ENCODE data around the gene ITIH5.

Gene ITIH5

GRCh38 chr10:7534480-7534852 lies 132.3 kb downstream of the ITIH5 start:
- no peak for DNase-seq
- peaks cover 0 to 21% (median 8%) of the 10 kb centered on the region in 5 experiments for H3K27me3 ChIP-seq (replicated peaks in 2 of 5; ENCODE audit: control insufficient read depth in 4 of 5, insufficient read depth in 5 of 5, low read length in 4 of 5)
- H3K4me1 ChIP-seq (ENCODE audit: control extremely low read depth in 1 of 4, control insufficient read depth in 4 of 4, insufficient read depth in 4 of 4, low read length in 3 of 4): no peaks in the 10 kb centered on the region
- CTCF ChIA-PET: interaction anchor here (1.0 to 5.6 kb wide), 2 partner anchors 10 to 25 kb away, joined by 3 to 30 read pairs; no protein-coding TSS in a partner anchor
- WGBS (ENCODE audit: insufficient coverage): 83% methylated on average over 3 of the region's 5 CpGs
- H3K27ac ChIP-seq (ENCODE audit: insufficient read depth in 1 of 2, low read depth in 1 of 2, low read length in 2 of 2, poor library complexity in 1 of 2, severe bottlenecking in 2 of 2): no peak overlapping the region
- POLR2A ChIA-PET: no interaction called here
- H3K36me3 ChIP-seq (ENCODE audit: control insufficient read depth in 4 of 4, insufficient read depth in 4 of 4, low read length in 3 of 4): no peaks in the 10 kb centered on the region
- peaks cover 0 to 9% (median 5%) of the 10 kb centered on the region in 5 experiments for H3K9me3 ChIP-seq (ENCODE audit: control extremely low read depth in 1 of 5, control insufficient read depth in 4 of 5, insufficient read depth in 2 of 5, low read depth in 1 of 5, low read length in 4 of 5)
- no peak overlapping the region for H3K4me3 ChIP-seq (ENCODE audit: control insufficient read depth in 1 of 7, extremely low read depth in 1 of 7, insufficient read depth in 4 of 7, low read depth in 2 of 7, low read length in 6 of 7)

GRCh38 chr10:7533657-7534479 lies 132.9 kb downstream of the ITIH5 start:
- ChIA-PET CTCF (interaction anchor here (1.0 to 5.6 kb wide), 2 partner anchors 10 to 25 kb away, joined by 3 to 30 read pairs; no protein-coding TSS in a partner anchor), POLR2A (interaction anchor here (0.7 kb wide), 1 partner anchor 45 kb away, joined by 3 read pairs; no protein-coding TSS in a partner anchor)
- Histone ChIP-seq H3K27me3 (replicated peaks in 2 of 5; ENCODE audit: control insufficient read depth in 4 of 5, insufficient read depth in 5 of 5, low read length in 4 of 5) (peaks cover 0 to 21% (median 8%) of the 10 kb centered on the region in 5 experiments), H3K27ac (ENCODE audit: insufficient read depth in 1 of 2, low read depth in 1 of 2, low read length in 2 of 2, poor library complexity in 1 of 2, severe bottlenecking in 2 of 2) (no peak overlapping the region), H3K4me3 (ENCODE audit: control insufficient read depth in 1 of 7, extremely low read depth in 1 of 7, insufficient read depth in 4 of 7, low read depth in 2 of 7, low read length in 6 of 7) (no peak overlapping the region), H3K9me3 (ENCODE audit: control extremely low read depth in 1 of 5, control insufficient read depth in 4 of 5, insufficient read depth in 2 of 5, low read depth in 1 of 5, low read length in 4 of 5) (peaks cover 0 to 9% (median 5%) of the 10 kb centered on the region in 5 experiments), H3K4me1 (ENCODE audit: control extremely low read depth in 1 of 4, control insufficient read depth in 4 of 4, insufficient read depth in 4 of 4, low read length in 3 of 4) (no peaks in the 10 kb centered on the region), H3K36me3 (ENCODE audit: control insufficient read depth in 4 of 4, insufficient read depth in 4 of 4, low read length in 3 of 4) (no peaks in the 10 kb centered on the region)
- DNase-seq: no peak
- WGBS (ENCODE audit: insufficient coverage): 100% methylated on average over 7 of the region's 7 CpGs

- DNase-seq: no peak
- WGBS (ENCODE audit: insufficient coverage): 94% methylated on average over 19 of the region's 23 CpGs
- POLR2A ChIA-PET: interaction anchor here (0.6 kb wide), 1 partner anchor 1350 kb away, joined by 3 read pairs; no protein-coding TSS in a partner anchor
- H3K27ac ChIP-seq (ENCODE audit: insufficient read depth in 1 of 2, low read depth in 1 of 2, low read length in 2 of 2, poor library complexity in 1 of 2, severe bottlenecking in 2 of 2): no peak overlapping the region
- no peaks in the 10 kb centered on the region for H3K9me3 ChIP-seq (ENCODE audit: control extremely low read depth in 1 of 5, control insufficient read depth in 4 of 5, insufficient read depth in 2 of 5, low read depth in 1 of 5, low read length in 4 of 5)
- peaks cover 0 to 26% (median 11%) of the 10 kb centered on the region in 5 experiments for H3K27me3 ChIP-seq (replicated peaks in 2 of 5; ENCODE audit: control insufficient read depth in 4 of 5, insufficient read depth in 5 of 5, low read length in 4 of 5)
- no peaks in the 10 kb centered on the region for H3K4me1 ChIP-seq (ENCODE audit: control extremely low read depth in 1 of 4, control insufficient read depth in 4 of 4, insufficient read depth in 4 of 4, low read length in 3 of 4)
- no peaks in the 10 kb centered on the region for H3K36me3 ChIP-seq (ENCODE audit: control insufficient read depth in 4 of 4, insufficient read depth in 4 of 4, low read length in 3 of 4)
- CTCF ChIA-PET: interaction anchor here (5.6 kb wide), 1 partner anchor 9 kb away, joined by 30 read pairs; no protein-coding TSS in a partner anchor
- no peak overlapping the region for H3K4me3 ChIP-seq (ENCODE audit: control insufficient read depth in 1 of 7, extremely low read depth in 1 of 7, insufficient read depth in 4 of 7, low read depth in 2 of 7, low read length in 6 of 7)
Measured at GRCh38 chr10:7532723-7533498, 133.9 kb downstream of the ITIH5 start.

- H3K4me3 ChIP-seq (ENCODE audit: control insufficient read depth in 1 of 7, extremely low read depth in 1 of 7, insufficient read depth in 4 of 7, low read depth in 2 of 7, low read length in 6 of 7): no peak overlapping the region
- no peaks in the 10 kb centered on the region for H3K36me3 ChIP-seq (ENCODE audit: control insufficient read depth in 4 of 4, insufficient read depth in 4 of 4, low read length in 3 of 4)
- WGBS (ENCODE audit: insufficient coverage): 60% methylated on average over 1 of the region's 7 CpGs
- peaks cover 0 to 35% (median 11%) of the 10 kb centered on the region in 5 experiments for H3K27me3 ChIP-seq (replicated peaks in 2 of 5; ENCODE audit: control insufficient read depth in 4 of 5, insufficient read depth in 5 of 5, low read length in 4 of 5)
- no peaks in the 10 kb centered on the region for H3K9me3 ChIP-seq (ENCODE audit: control extremely low read depth in 1 of 5, control insufficient read depth in 4 of 5, insufficient read depth in 2 of 5, low read depth in 1 of 5, low read length in 4 of 5)
- DNase-seq: no peak
- no peaks in the 10 kb centered on the region for H3K4me1 ChIP-seq (ENCODE audit: control extremely low read depth in 1 of 4, control insufficient read depth in 4 of 4, insufficient read depth in 4 of 4, low read length in 3 of 4)
- CTCF ChIA-PET: interaction anchor here (0.6 kb wide), 2 partner anchors 157 to 623 kb away, joined by 3 read pairs; no protein-coding TSS in a partner anchor
- H3K27ac ChIP-seq (ENCODE audit: insufficient read depth in 1 of 2, low read depth in 1 of 2, low read length in 2 of 2, poor library complexity in 1 of 2, severe bottlenecking in 2 of 2): no peak overlapping the region
- POLR2A ChIA-PET: no interaction called here
Measured at GRCh38 chr10:7529638-7530037, 137.1 kb downstream of the ITIH5 start.

GRCh38 chr10:7527468-7527867 lies 139.3 kb downstream of the ITIH5 start:
- H3K9me3 ChIP-seq (ENCODE audit: control extremely low read depth in 1 of 5, control insufficient read depth in 4 of 5, insufficient read depth in 2 of 5, low read depth in 1 of 5, low read length in 4 of 5): no peaks in the 10 kb centered on the region
- no peaks in the 10 kb centered on the region for H3K36me3 ChIP-seq (ENCODE audit: control insufficient read depth in 4 of 4, insufficient read depth in 4 of 4, low read length in 3 of 4)
- CTCF ChIA-PET: interaction anchor here (1.6 kb wide), 1 partner anchor 160 kb away, joined by 14 read pairs; no protein-coding TSS in a partner anchor
- H3K27me3 ChIP-seq (replicated peaks in 2 of 5; ENCODE audit: control insufficient read depth in 4 of 5, insufficient read depth in 5 of 5, low read length in 4 of 5): peaks cover 0 to 38% (median 11%) of the 10 kb centered on the region in 5 experiments
- POLR2A ChIA-PET: no interaction called here
- no peaks in the 10 kb centered on the region for H3K4me1 ChIP-seq (ENCODE audit: control extremely low read depth in 1 of 4, control insufficient read depth in 4 of 4, insufficient read depth in 4 of 4, low read length in 3 of 4)
- DNase-seq: no peak
- H3K27ac ChIP-seq (ENCODE audit: insufficient read depth in 1 of 2, low read depth in 1 of 2, low read length in 2 of 2, poor library complexity in 1 of 2, severe bottlenecking in 2 of 2): no peak overlapping the region
- no peak overlapping the region for H3K4me3 ChIP-seq (ENCODE audit: control insufficient read depth in 1 of 7, extremely low read depth in 1 of 7, insufficient read depth in 4 of 7, low read depth in 2 of 7, low read length in 6 of 7)
- WGBS (ENCODE audit: insufficient coverage): no CpG with 5 or more reads among the region's 1 CpG

GRCh38 chr10:7526017-7526400 lies 140.8 kb downstream of the ITIH5 start:
- Histone ChIP-seq H3K36me3 (ENCODE audit: control insufficient read depth in 4 of 4, insufficient read depth in 4 of 4, low read length in 3 of 4) (no peaks in the 10 kb centered on the region), H3K4me1 (ENCODE audit: control extremely low read depth in 1 of 4, control insufficient read depth in 4 of 4, insufficient read depth in 4 of 4, low read length in 3 of 4) (no peaks in the 10 kb centered on the region), H3K9me3 (ENCODE audit: control extremely low read depth in 1 of 5, control insufficient read depth in 4 of 5, insufficient read depth in 2 of 5, low read depth in 1 of 5, low read length in 4 of 5) (no peaks in the 10 kb centered on the region), H3K4me3 (ENCODE audit: control insufficient read depth in 1 of 7, extremely low read depth in 1 of 7, insufficient read depth in 4 of 7, low read depth in 2 of 7, low read length in 6 of 7) (no peak overlapping the region), H3K27me3 (replicated peaks in 2 of 5; ENCODE audit: control insufficient read depth in 4 of 5, insufficient read depth in 5 of 5, low read length in 4 of 5) (peaks cover 0 to 33% (median 9%) of the 10 kb centered on the region in 5 experiments), H3K27ac (ENCODE audit: insufficient read depth in 1 of 2, low read depth in 1 of 2, low read length in 2 of 2, poor library complexity in 1 of 2, severe bottlenecking in 2 of 2) (no peak overlapping the region)
- ChIA-PET POLR2A (no interaction called here), CTCF (interaction anchor here (0.6 to 4.1 kb wide), 14 partner anchors 10 to 1788 kb away, joined by 3 to 30 read pairs (median 4); no protein-coding TSS in a partner anchor)
- no peak for DNase-seq
- 91% methylated on average over 11 of the region's 19 CpGs for WGBS (ENCODE audit: insufficient coverage)
